Measurements from ENCODE around the gene PDC. TPM values are rescaled to one million over a fixed set of nuclear protein-coding genes. Genes with fewer than 3 reads are reported as not detected.

PDC gene
- total RNA-seq, 1 donor, result not detected

GRCh38 chr1:186499571-186499970, 38.7 kb upstream of the PDC start:
- Histone ChIP-seq H2AFZ (ENCODE audit: low read length) (no peak overlapping the region), H3K4me1 (ENCODE audit: insufficient read depth, low read length) (peaks cover 44% of the 10 kb centered on the region), H3K9me3 (ENCODE audit: low read depth, low read length) (no peaks in the 10 kb centered on the region), H3K27me3 (ENCODE audit: insufficient read depth, low read length) (no peaks in the 10 kb centered on the region), H4K20me1 (ENCODE audit: insufficient read depth, low read length) (no peaks in the 10 kb centered on the region), H3K4me2 (ENCODE audit: insufficient read depth, low read length) (no peak overlapping the region), H3K79me2 (ENCODE audit: insufficient read depth, low read length) (no peaks in the 10 kb centered on the region), H3K4me3 (ENCODE audit: insufficient read depth, low read length) (no peak overlapping the region), H3K36me3 (ENCODE audit: insufficient read depth, low read length) (no peaks in the 10 kb centered on the region), H3K27ac (ENCODE audit: low read depth, low read length) (peak overlapping the region; percentile 65)
- DNase-seq (ENCODE audit: insufficient read length, low spot score, missing footprints), result no peak
- no peak for TF ChIP-seq CTCF (IDR thresholded peaks at IDR 0.05; ENCODE audit: extremely low read depth, low read depth, low read length)

GRCh38 chr1:186498695-186499389, 37.9 kb upstream of the PDC start:
- DNase-seq (ENCODE audit: insufficient read length, low spot score, missing footprints), result peak; percentile 3
- Histone ChIP-seq H3K4me3 (ENCODE audit: insufficient read depth, low read length) (no peak overlapping the region), H3K4me1 (ENCODE audit: insufficient read depth, low read length) (peaks cover 41% of the 10 kb centered on the region), H3K4me2 (ENCODE audit: insufficient read depth, low read length) (peak overlapping the region; percentile 29), H2AFZ (ENCODE audit: low read length) (no peak overlapping the region), H3K79me2 (ENCODE audit: insufficient read depth, low read length) (no peaks in the 10 kb centered on the region), H3K27me3 (ENCODE audit: insufficient read depth, low read length) (no peaks in the 10 kb centered on the region), H3K9me3 (ENCODE audit: low read depth, low read length) (no peaks in the 10 kb centered on the region), H4K20me1 (ENCODE audit: insufficient read depth, low read length) (no peaks in the 10 kb centered on the region), H3K27ac (ENCODE audit: low read depth, low read length) (peak overlapping the region; percentile 65), H3K36me3 (ENCODE audit: insufficient read depth, low read length) (no peaks in the 10 kb centered on the region)
- no peak for TF ChIP-seq CTCF (IDR thresholded peaks at IDR 0.05; ENCODE audit: extremely low read depth, low read depth, low read length)

- Histone ChIP-seq H3K79me2 (ENCODE audit: insufficient read depth, low read length) (no peaks in the 10 kb centered on the region), H4K20me1 (ENCODE audit: insufficient read depth, low read length) (no peaks in the 10 kb centered on the region), H3K9me3 (ENCODE audit: low read depth, low read length) (no peaks in the 10 kb centered on the region), H3K4me1 (ENCODE audit: insufficient read depth, low read length) (peaks cover 35% of the 10 kb centered on the region), H3K4me2 (ENCODE audit: insufficient read depth, low read length) (no peak overlapping the region), H3K27ac (ENCODE audit: low read depth, low read length) (peak overlapping the region; percentile 65), H2AFZ (ENCODE audit: low read length) (no peak overlapping the region), H3K36me3 (ENCODE audit: insufficient read depth, low read length) (no peaks in the 10 kb centered on the region), H3K27me3 (ENCODE audit: insufficient read depth, low read length) (no peaks in the 10 kb centered on the region), H3K4me3 (ENCODE audit: insufficient read depth, low read length) (no peak overlapping the region)
- TF ChIP-seq CTCF (IDR thresholded peaks at IDR 0.05; ENCODE audit: extremely low read depth, low read depth, low read length), result no peak
- peak; percentile 0 for DNase-seq (ENCODE audit: insufficient read length, low spot score, missing footprints)
Observed at GRCh38 chr1:186498071-186498470, 37.2 kb upstream of the PDC start.

- no peak overlapping the region for H2AFZ ChIP-seq (ENCODE audit: low read length)
- H3K4me2 ChIP-seq (ENCODE audit: insufficient read depth, low read length), result no peak overlapping the region
- no peak overlapping the region for H3K27ac ChIP-seq (ENCODE audit: low read depth, low read length)
- H3K27me3 ChIP-seq (ENCODE audit: insufficient read depth, low read length), result no peaks in the 10 kb centered on the region
- H3K4me3 ChIP-seq (ENCODE audit: insufficient read depth, low read length), result no peak overlapping the region
- H3K79me2 ChIP-seq (ENCODE audit: insufficient read depth, low read length), result no peaks in the 10 kb centered on the region
- no peaks in the 10 kb centered on the region for H3K9me3 ChIP-seq (ENCODE audit: low read depth, low read length)
- H3K4me1 ChIP-seq (ENCODE audit: insufficient read depth, low read length), result peaks cover 35% of the 10 kb centered on the region
- DNase-seq (ENCODE audit: insufficient read length, low spot score, missing footprints), result no peak
- H3K36me3 ChIP-seq (ENCODE audit: insufficient read depth, low read length), result no peaks in the 10 kb centered on the region
- no peak for TF ChIP-seq CTCF (IDR thresholded peaks at IDR 0.05; ENCODE audit: extremely low read depth, low read depth, low read length)
- H4K20me1 ChIP-seq (ENCODE audit: insufficient read depth, low read length), result no peaks in the 10 kb centered on the region
Observed at GRCh38 chr1:186497651-186498050, 36.7 kb upstream of the PDC start.

All from osteoblast (primary cell).